ENCODE measurements around the gene PIK3R1.

- TF ChIP-seq CTCF (IDR thresholded peaks at IDR 0.05) (no peak), POLR2A (IDR thresholded peaks at IDR 0.05) (no peak)
Measured at GRCh38 chr5:68306361-68307014, 90.9 kb downstream of the PIK3R1 start.
